H1 (cell line): ENCODE results near the gene PTPRD. TPM values are rescaled to one million over a fixed set of nuclear protein-coding genes. Genes with fewer than 3 reads are reported as not detected.
A peak's percentile ranks its signal among the peaks of the same experiment; 100 is the strongest.

Source experiments
- CTCF ChIA-PET: fragments of 300-600 bp; sonication (Branson Sonifier 250); formaldehyde crosslinking; loops from one replicate; lab custom pipeline; 2021; ENCODE audit not compliant: partially characterized antibody; lab: Charles Lee
- POLR2A ChIA-PET: fragments of 300-600 bp; sonication (Branson Sonifier 250); formaldehyde crosslinking; loops from one replicate; lab custom pipeline; 2021; ENCODE audit warnings: inconsistent platforms; ENCODE audit not compliant: partially characterized antibody; lab: Charles Lee
- DNase-seq, 2 experiments: peaks; one replicate each; pipeline versions ENCODE4 v3.0.0 to v3.0.0-alpha.2; 2010 to 2022; ENCODE audit warnings: low spot score in 2 of 2, low read depth in 1 of 2, mixed read lengths in 1 of 2
- FAIRE-seq: peaks from 2 replicates; lab custom pipeline; 2011; peaks lifted over from hg19 to GRCh38; lab: Jason Lieb, UNC
- H2AFZ ChIP-seq: 2 replicates; pipeline ENCODE4 v1.8.1; 2012; ENCODE audit warnings: low read length, inconsistent platforms
- H2AK5ac ChIP-seq: 2 replicates; pipeline ENCODE4 v1.6.1; 2013; ENCODE audit warnings: low read depth, low read length
- H2BK120ac ChIP-seq: replicated peaks from 2 replicates; pipeline ENCODE3; 2013; ENCODE audit warnings: low read depth, low read length, inconsistent platforms
- H2BK12ac ChIP-seq: 2 replicates; pipeline ENCODE4 v1.6.1; 2013; ENCODE audit warnings: low read depth, low read length
- H2BK15ac ChIP-seq: 2 replicates; pipeline ENCODE4 v1.6.1; 2013; ENCODE audit warnings: low read length
- H2BK20ac ChIP-seq: 2 replicates; pipeline ENCODE4 v1.6.1; 2013; ENCODE audit warnings: low read length
- H2BK5ac ChIP-seq: 2 replicates; pipeline ENCODE4 v1.6.1; 2013; ENCODE audit warnings: low read depth, low read length
- H3K14ac ChIP-seq: 2 replicates; pipeline ENCODE4 v1.6.1; 2013; ENCODE audit warnings: inconsistent platforms; ENCODE audit not compliant: insufficient read length
- H3K18ac ChIP-seq: 2 replicates; pipeline ENCODE4 v1.6.1; 2013; ENCODE audit warnings: low read length; ENCODE audit errors: extremely low read depth
- H3K23ac ChIP-seq: 2 replicates; pipeline ENCODE4 v1.6.1; 2013; ENCODE audit warnings: inconsistent platforms; ENCODE audit not compliant: insufficient read length
- H3K23me2 ChIP-seq: 2 replicates; pipeline ENCODE4 v1.6.1; 2013; ENCODE audit warnings: low read depth, low read length
- H3K27ac ChIP-seq: 2 replicates; pipeline ENCODE4 v1.6.1; 2011; ENCODE audit warnings: low read depth, low read length, inconsistent platforms
- H3K27me3 ChIP-seq, 4 experiments: replicated peaks in 1 of 4; 1 replicate in 1 of 4; 2 replicates in 3 of 4; pipeline versions ENCODE4 v1.6.1 to v1.8.1; 2011 to 2013; ENCODE audit warnings: low read length in 3 of 4, mild to moderate bottlenecking in 3 of 4, inconsistent platforms in 2 of 4, mixed read lengths in 2 of 4, moderate library complexity in 1 of 4; ENCODE audit not compliant: control insufficient read depth in 3 of 4, insufficient read depth in 3 of 4; ENCODE audit errors: extremely low read depth in 1 of 4
- H3K36me3 ChIP-seq, 4 experiments: 2 replicates each; pipeline versions ENCODE4 v1.6.1 to v1.8.1; 2011 to 2013; ENCODE audit warnings: mild to moderate bottlenecking in 4 of 4, low read length in 3 of 4, moderate library complexity in 2 of 4, control low read depth in 1 of 4, inconsistent platforms in 1 of 4; ENCODE audit not compliant: insufficient read depth in 4 of 4, control insufficient read depth in 2 of 4
- H3K4ac ChIP-seq: replicated peaks from 2 replicates; pipeline ENCODE3; 2013; ENCODE audit warnings: low read length, low read depth, mixed read lengths, inconsistent platforms; ENCODE audit not compliant: insufficient read length
- H3K4me1 ChIP-seq, 4 experiments: replicated peaks in 1 of 4; 1 replicate in 1 of 4; 2 replicates in 3 of 4; pipeline versions ENCODE4 v1.6.1 to v1.8.1; 2011 to 2013; ENCODE audit warnings: low read length in 3 of 4, inconsistent platforms in 2 of 4, mixed read lengths in 1 of 4; ENCODE audit not compliant: insufficient read depth in 4 of 4, control insufficient read depth in 3 of 4
- H3K4me2 ChIP-seq, 2 experiments: 2 replicates each; pipeline versions ENCODE4 v1.6.1 to v1.8.1; 2011 to 2013; ENCODE audit warnings: low read depth in 2 of 2, low read length in 2 of 2, control low read depth in 1 of 2, inconsistent platforms in 1 of 2, mild to moderate bottlenecking in 1 of 2; ENCODE audit not compliant: insufficient read depth in 1 of 2
- H3K4me3 ChIP-seq, 4 experiments: fragments of 200-600, 300-600 bp in 1 of 4; sonication (generic), shearing (Covaris generic), sonication (Bioruptor Twin) in 1 of 4; 2 replicates each; pipeline versions ENCODE4 v1.5.1 to v1.8.1; 2011 to 2016; ENCODE audit warnings: low read length in 4 of 4, low read depth in 3 of 4, control low read depth in 2 of 4, inconsistent platforms in 2 of 4, mild to moderate bottlenecking in 2 of 4, mixed read lengths in 1 of 4, moderate library complexity in 1 of 4; ENCODE audit not compliant: insufficient read depth in 2 of 4; ENCODE audit errors: extremely low read depth in 1 of 4
- H3K56ac ChIP-seq: replicated peaks from 2 replicates; pipeline ENCODE3; 2013; ENCODE audit warnings: low read depth, mild to moderate bottlenecking, mixed read lengths, low read length, inconsistent platforms; ENCODE audit not compliant: insufficient read length
- H3K79me1 ChIP-seq: 2 replicates; pipeline ENCODE4 v1.6.1; 2013; ENCODE audit warnings: low read depth, low read length, control low read depth
- H3K79me2 ChIP-seq, 2 experiments: 2 replicates each; pipeline versions ENCODE4 v1.6.1 to v1.8.1; 2012 to 2013; ENCODE audit warnings: low read length in 2 of 2, mild to moderate bottlenecking in 2 of 2, inconsistent platforms in 1 of 2; ENCODE audit not compliant: insufficient read depth in 2 of 2, control insufficient read depth in 1 of 2
- H3K9ac ChIP-seq, 4 experiments: replicated peaks in 1 of 4; 1 replicate in 1 of 4; 2 replicates in 3 of 4; pipeline versions ENCODE4 v1.6.1 to v1.8.1; 2011 to 2013; ENCODE audit warnings: low read depth in 3 of 4, low read length in 3 of 4, control low read depth in 2 of 4, mild to moderate bottlenecking in 2 of 4, moderate library complexity in 2 of 4, inconsistent platforms in 1 of 4; ENCODE audit errors: extremely low read depth in 1 of 4
- H3K9me3 ChIP-seq, 2 experiments: 2 replicates each; pipeline versions ENCODE4 v1.6.1 to v1.8.1; 2012 to 2013; ENCODE audit warnings: mild to moderate bottlenecking in 2 of 2, moderate library complexity in 2 of 2, control low read depth in 1 of 2, inconsistent platforms in 1 of 2, low read depth in 1 of 2, low read length in 1 of 2, mixed read lengths in 1 of 2; ENCODE audit not compliant: insufficient read depth in 2 of 2
- H4K20me1 ChIP-seq, 2 experiments: replicated peaks in 1 of 2; 2 replicates each; pipeline versions ENCODE3 to v1.8.1; 2011 to 2013; ENCODE audit warnings: inconsistent platforms in 2 of 2, low read length in 2 of 2, mild to moderate bottlenecking in 1 of 2; ENCODE audit not compliant: insufficient read depth in 2 of 2, control insufficient read depth in 1 of 2
- H4K5ac ChIP-seq: 2 replicates; pipeline ENCODE4 v1.6.1; 2013; ENCODE audit warnings: low read length, low read depth, mixed read lengths, inconsistent platforms; ENCODE audit not compliant: insufficient read length
- H4K8ac ChIP-seq: 2 replicates; pipeline ENCODE4 v1.8.0; 2013; ENCODE audit warnings: mild to moderate bottlenecking, moderate library complexity, low read length, inconsistent platforms; ENCODE audit not compliant: insufficient read depth; ENCODE audit errors: extremely low read depth
- H4K91ac ChIP-seq: replicated peaks from 2 replicates; pipeline ENCODE3; 2013; ENCODE audit warnings: low read length, mixed read lengths, inconsistent platforms; ENCODE audit not compliant: insufficient read length
- BACH1 ChIP-seq: IDR thresholded peaks from 2 replicates; pipeline ENCODE4 v1.6.1; 2012; ENCODE audit warnings: low read length, improper control_type of control experiment
- CHD1 ChIP-seq: IDR thresholded peaks from 2 replicates; pipeline ENCODE4 v1.6.1; 2012; ENCODE audit warnings: low read depth, low read length, improper control_type of control experiment
- EZH2 ChIP-seq: fragments of 200-600 bp; sonication (generic); IDR thresholded peaks from 2 replicates; pipeline ENCODE4 v1.7.1; 2012; ENCODE audit warnings: low read depth, mild to moderate bottlenecking, moderate library complexity, low read length, inconsistent platforms; ENCODE audit not compliant: severe bottlenecking
- JUND ChIP-seq: IDR thresholded peaks from 2 replicates; pipeline ENCODE4 v1.6.1; 2011; ENCODE audit warnings: mild to moderate bottlenecking, improper control_type of control experiment, low read length
- MAFK ChIP-seq: IDR thresholded peaks from 2 replicates; pipeline ENCODE4 v1.6.1; 2012; ENCODE audit warnings: low read depth, mild to moderate bottlenecking, improper control_type of control experiment, low read length
- NRF1 ChIP-seq: IDR thresholded peaks from 2 replicates; pipeline ENCODE4 v1.6.1; 2011; ENCODE audit warnings: mild to moderate bottlenecking, low read depth, low read length, improper control_type of control experiment
- RBBP5 ChIP-seq: IDR thresholded peaks from 2 replicates; pipeline ENCODE4 v1.7.1; 2012; ENCODE audit warnings: low read depth, mild to moderate bottlenecking, inconsistent platforms, low read length, moderate library complexity, borderline replicate concordance
- SIRT6 ChIP-seq: IDR thresholded peaks from one replicate; pipeline ENCODE4 v1.7.1; 2012; ENCODE audit warnings: low read length, inconsistent platforms
- SRF ChIP-seq: IDR thresholded peaks from 2 replicates; pipeline ENCODE4 v1.6.1; 2011; ENCODE audit warnings: mild to moderate bottlenecking, low read depth, low read length, moderate library complexity
- TEAD4 ChIP-seq: IDR thresholded peaks from 2 replicates; pipeline ENCODE4 v1.6.1; 2012; ENCODE audit warnings: low read depth, low read length, inconsistent platforms, mixed read lengths
- WGBS, 2 experiments: shearing (Covaris generic) in 1 of 2; methylation state at CpG; one replicate each; pipeline versions ENCODE4 v1.1.6 to v1.1.7; 2013 to 2015; ENCODE audit warnings: low lambda C conversion rate in 2 of 2, mixed read lengths in 2 of 2, inconsistent platforms in 1 of 2, low coverage in 1 of 2, missing lambda C conversion rate in 1 of 2; ENCODE audit not compliant: insufficient replicate concordance in 2 of 2, insufficient coverage in 1 of 2, insufficient read length in 1 of 2; ENCODE audit errors: extremely low coverage in 1 of 2, missing lambda C conversion rate in 1 of 2; 5-methylcytosine and 5-hydroxymethylcytosine counted together
- polyA plus RNA-seq, 7 experiments: library from polyadenylated mRNA; depleted of rRNA in 3 of 7; stranded (reverse) in 5 of 7; unstranded in 2 of 7; fragments of >200 nt in 5 of 7; fragments of 200-250 nt in 2 of 7; gene quantifications; 1 replicate in 5 of 7; 2 replicates in 1 of 7; 4 replicates in 1 of 7; pipeline versions ENCODE4 v1.2.1 to v1.2.3, GENCODE V29; 2011 to 2013; ENCODE audit warnings: missing spikeins in 2 of 7, mixed read lengths in 2 of 7
- total RNA-seq: library from RNA; stranded (reverse); fragmentation: NEBNext Ultra II Directional; extraction: Animal tissue kit (Norgen Biotek cat#: 25700); gene quantifications from 2 replicates; pipeline ENCODE4 v1.2.1, GENCODE V29; 2021
- TF ChIP-seq, protein P1 (sequence below): IDR thresholded peaks from 2 replicates; pipeline ENCODE4 v1.6.1; 2012; ENCODE audit warnings: inconsistent platforms
- TF ChIP-seq, protein P2 (sequence below): IDR thresholded peaks from 2 replicates; pipeline ENCODE4 v1.6.1; 2012; ENCODE audit warnings: inconsistent platforms

PTPRD gene
- total and polyA plus RNA-seq, 2 of the 8 experiments (the other 6 are each of a cell fraction or from before 2014, with no cell fraction given) = 17.2 to 77.0 TPM

DNA sequence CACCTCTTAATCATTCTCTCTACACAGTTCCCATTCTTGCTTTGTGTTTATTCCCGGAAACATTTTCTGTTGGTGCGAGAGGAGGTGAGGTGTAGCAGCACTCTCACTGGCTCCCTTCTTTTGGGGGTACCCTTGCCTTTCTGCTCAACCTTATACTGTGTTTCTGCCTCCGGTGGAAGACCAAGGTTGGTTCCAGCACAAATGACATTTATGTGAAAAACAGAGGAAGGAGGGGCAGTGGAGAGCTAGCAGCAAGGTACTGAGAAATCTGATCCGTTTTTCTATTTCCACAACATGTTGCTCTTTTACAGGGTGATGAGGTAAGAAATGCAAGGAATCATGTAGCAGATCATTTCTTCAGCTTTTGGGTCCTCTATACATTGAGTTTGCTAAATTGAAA is 2165.2 kb downstream of the PTPRD start:
- Histone ChIP-seq H3K36me3 (no peaks in the 10 kb centered on the region), H3K79me1 (no peaks in the 10 kb centered on the region), H2BK5ac (no peak overlapping the region), H3K4me1 (no peaks in the 10 kb centered on the region), H3K4me2 (no peak overlapping the region), H4K8ac (no peak overlapping the region), H3K27me3 (no peaks in the 10 kb centered on the region), H3K4me3 (no peak overlapping the region), H3K23ac (no peak overlapping the region), H4K91ac (no peak overlapping the region), H3K23me2 (no peaks in the 10 kb centered on the region), H2BK12ac (no peak overlapping the region), H2BK15ac (no peak overlapping the region), H3K27ac (no peak overlapping the region), H3K56ac (no peak overlapping the region), H2AK5ac (no peak overlapping the region), H3K18ac (no peak overlapping the region), H2BK120ac (no peak overlapping the region), H4K5ac (no peak overlapping the region), H3K79me2 (no peaks in the 10 kb centered on the region), H3K9ac (no peak overlapping the region), H3K4ac (no peak overlapping the region), H2BK20ac (no peak overlapping the region), H2AFZ (no peak overlapping the region), H3K9me3 (no peaks in the 10 kb centered on the region), H4K20me1 (no peaks in the 10 kb centered on the region), H3K14ac (no peak overlapping the region)
- no peak for TF ChIP-seq NRF1
- TF ChIP-seq, protein P1, sequence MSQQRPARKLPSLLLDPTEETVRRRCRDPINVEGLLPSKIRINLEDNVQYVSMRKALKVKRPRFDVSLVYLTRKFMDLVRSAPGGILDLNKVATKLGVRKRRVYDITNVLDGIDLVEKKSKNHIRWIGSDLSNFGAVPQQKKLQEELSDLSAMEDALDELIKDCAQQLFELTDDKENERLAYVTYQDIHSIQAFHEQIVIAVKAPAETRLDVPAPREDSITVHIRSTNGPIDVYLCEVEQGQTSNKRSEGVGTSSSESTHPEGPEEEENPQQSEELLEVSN = no peak
- TF ChIP-seq CHD1 = no peak
- no peak for TF ChIP-seq EZH2
- TF ChIP-seq JUND = no peak
- no peak for TF ChIP-seq TEAD4
- TF ChIP-seq BACH1 = no peak
- TF ChIP-seq SRF = no peak
- TF ChIP-seq RBBP5 = no peak
- TF ChIP-seq, protein P2, sequence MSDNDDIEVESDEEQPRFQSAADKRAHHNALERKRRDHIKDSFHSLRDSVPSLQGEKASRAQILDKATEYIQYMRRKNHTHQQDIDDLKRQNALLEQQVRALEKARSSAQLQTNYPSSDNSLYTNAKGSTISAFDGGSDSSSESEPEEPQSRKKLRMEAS = no peak
- TF ChIP-seq SIRT6 = no peak
- no peak for TF ChIP-seq MAFK
- ChIA-PET CTCF (no interaction called here), POLR2A (interaction anchor here (0.6 kb wide), 1 partner anchor 1608 kb away, joined by 3 read pairs; no protein-coding TSS in a partner anchor)
- 86% methylated on average over 4 of the region's 4 CpGs; no CpG with 5 or more reads in 1 of the 2 experiments for WGBS, 2 experiments
- DNase-seq (no peak), FAIRE-seq (peak; percentile 7)
